NB4 (cell line): ENCODE data around the gene JAG2.

Experiments
- MYC ChIP-seq: IDR thresholded peaks from 2 replicates; pipeline ENCODE4 v1.6.1; 2011; ENCODE audit warnings: low read depth, low read length
- POLR2A ChIP-seq: IDR thresholded peaks from 2 replicates; pipeline ENCODE4 v1.6.1; 2011; ENCODE audit warnings: mild to moderate bottlenecking; ENCODE audit not compliant: insufficient read length; ENCODE audit errors: extremely low read depth
- TF ChIP-seq, protein P1 (sequence below): IDR thresholded peaks from one replicate; pipeline ENCODE4 v1.5.1; 2012; ENCODE audit warnings: low read depth, low read length

DNA sequence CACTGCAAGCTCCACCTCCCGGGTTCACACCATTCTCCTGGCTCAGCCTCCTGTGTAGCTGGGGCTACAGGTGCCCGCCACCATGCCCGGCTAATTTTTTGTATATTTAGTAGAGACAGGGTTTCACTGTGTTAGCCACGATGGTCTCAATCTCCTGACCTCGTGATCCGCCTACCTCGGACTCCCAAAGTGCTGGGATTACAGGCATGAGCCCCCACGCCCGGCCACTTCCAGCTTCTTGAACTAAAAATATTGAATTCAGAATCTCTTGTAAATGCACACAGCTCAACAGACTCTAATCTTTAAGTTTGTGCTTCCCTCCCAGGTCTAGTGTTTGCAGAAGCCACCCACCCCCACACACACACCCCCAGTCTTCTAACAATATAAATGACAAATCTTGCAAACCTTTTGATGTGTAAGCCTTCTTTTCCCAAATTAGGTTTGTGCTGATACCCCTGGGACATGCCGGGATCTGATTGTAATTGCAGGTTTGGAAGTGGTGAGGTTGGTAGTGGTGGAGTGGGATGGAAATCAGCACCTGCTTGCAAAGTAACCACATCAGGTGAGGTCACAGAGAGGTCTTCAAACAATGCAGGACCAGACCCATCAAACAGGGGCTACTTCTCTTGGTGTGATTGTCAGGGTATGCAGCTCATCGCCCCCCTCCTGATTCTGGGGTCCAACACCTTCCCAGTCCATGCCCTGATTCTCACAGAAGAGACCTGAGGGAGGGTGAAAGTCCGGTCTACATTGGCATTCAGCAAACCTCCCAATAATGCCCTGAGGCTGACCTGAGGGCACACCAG is 51.9 kb downstream of the JAG2 start:
- TF ChIP-seq, protein P1, sequence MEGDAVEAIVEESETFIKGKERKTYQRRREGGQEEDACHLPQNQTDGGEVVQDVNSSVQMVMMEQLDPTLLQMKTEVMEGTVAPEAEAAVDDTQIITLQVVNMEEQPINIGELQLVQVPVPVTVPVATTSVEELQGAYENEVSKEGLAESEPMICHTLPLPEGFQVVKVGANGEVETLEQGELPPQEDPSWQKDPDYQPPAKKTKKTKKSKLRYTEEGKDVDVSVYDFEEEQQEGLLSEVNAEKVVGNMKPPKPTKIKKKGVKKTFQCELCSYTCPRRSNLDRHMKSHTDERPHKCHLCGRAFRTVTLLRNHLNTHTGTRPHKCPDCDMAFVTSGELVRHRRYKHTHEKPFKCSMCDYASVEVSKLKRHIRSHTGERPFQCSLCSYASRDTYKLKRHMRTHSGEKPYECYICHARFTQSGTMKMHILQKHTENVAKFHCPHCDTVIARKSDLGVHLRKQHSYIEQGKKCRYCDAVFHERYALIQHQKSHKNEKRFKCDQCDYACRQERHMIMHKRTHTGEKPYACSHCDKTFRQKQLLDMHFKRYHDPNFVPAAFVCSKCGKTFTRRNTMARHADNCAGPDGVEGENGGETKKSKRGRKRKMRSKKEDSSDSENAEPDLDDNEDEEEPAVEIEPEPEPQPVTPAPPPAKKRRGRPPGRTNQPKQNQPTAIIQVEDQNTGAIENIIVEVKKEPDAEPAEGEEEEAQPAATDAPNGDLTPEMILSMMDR = no peak
- TF ChIP-seq MYC (no peak), POLR2A (no peak)
